Activated CD8-positive, alpha-beta memory T cell treated with anti-CD3 and anti-CD28 coated beads for 4 hours (primary cell): ENCODE data around the gene LGALS4.
"Not testable (repeated sequence)": the region's sequence is repeated elsewhere in the genome, so short reads cannot be mapped to it uniquely, and the experiment has no call there.

Experiments
- DNase-seq, 2 donors: peaks; one replicate each; pipeline ENCODE4 v3.0.0-alpha.2; 2020; ENCODE audit warnings: low read depth in 2 of 2

The LGALS4 gene, protein sequence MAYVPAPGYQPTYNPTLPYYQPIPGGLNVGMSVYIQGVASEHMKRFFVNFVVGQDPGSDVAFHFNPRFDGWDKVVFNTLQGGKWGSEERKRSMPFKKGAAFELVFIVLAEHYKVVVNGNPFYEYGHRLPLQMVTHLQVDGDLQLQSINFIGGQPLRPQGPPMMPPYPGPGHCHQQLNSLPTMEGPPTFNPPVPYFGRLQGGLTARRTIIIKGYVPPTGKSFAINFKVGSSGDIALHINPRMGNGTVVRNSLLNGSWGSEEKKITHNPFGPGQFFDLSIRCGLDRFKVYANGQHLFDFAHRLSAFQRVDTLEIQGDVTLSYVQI

DNA sequence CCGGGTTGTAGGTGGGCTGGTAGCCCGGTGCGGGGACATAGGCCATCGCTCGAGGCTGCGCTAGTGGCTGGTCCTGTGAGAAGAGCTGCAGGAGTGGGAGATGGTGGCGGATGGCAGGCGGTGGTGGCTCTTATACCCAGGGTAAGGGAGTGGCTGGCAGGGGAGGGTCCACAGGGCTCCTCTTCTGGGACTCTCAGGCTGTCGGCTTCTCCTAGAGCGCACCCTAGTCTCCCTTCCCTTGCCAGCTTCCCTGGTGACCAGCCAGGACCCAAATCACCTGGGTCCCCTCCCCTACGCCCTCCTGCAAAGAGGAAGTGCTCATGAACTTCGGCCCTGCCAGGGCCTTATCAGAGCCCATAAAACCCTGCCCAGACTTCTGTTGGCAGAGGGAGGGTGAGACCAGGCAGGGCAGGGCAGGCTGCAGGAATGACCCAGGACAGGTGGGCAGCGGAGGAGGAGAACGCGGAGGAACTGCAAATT, at the start of gene LGALS4:
LGALS4 (minus strand) TSS at position 105 of the 480 bp plus-strand sequence; CDS start at position 46, 59 bp downstream.
- no peak for DNase-seq

DNA sequence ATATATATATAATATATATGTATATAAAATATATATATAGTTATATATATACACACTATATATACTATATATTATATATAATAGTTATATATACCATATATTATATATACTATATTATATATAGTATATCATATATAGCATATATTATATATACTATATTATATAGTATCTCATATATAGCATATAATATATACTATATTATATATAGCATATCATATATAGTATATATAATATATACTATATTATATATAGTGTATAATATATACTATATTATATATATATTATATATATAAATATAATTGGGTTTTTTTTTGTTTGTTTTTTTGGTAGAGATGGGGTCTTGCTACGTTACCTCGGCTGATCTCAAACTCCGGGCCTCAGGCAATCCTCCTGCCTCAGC, 48.6 kb upstream of the LGALS4 start:
- no peak for DNase-seq

DNA sequence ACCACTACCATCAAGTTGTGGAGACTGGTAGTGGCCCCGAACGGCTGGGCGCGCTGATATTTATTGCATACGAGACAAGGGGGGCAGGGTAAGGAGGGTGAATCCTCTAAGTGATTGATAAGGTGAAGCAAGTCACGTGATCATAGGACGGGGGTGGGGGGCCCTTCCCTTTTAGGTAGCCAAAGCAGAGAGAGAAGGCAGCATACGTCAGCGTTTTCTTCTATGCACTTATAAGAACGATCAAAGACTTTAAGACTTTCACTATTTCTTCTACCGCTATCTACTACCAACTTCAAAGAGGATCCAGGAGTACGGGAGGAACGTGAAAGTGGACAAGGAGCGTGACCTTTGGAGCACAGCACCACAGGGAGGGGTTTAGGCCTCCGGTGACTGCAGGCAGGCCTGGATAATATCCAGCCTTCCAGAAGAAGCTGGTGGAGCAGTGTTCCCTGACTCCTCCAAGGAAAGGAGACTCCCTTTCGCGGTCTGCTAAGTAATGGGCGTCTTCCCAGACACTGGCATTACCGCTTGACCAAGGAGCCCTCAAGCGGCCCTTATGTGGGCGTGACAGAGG, 47.0 kb upstream of the LGALS4 start:
- DNase-seq = not testable (repeated sequence)

DNA sequence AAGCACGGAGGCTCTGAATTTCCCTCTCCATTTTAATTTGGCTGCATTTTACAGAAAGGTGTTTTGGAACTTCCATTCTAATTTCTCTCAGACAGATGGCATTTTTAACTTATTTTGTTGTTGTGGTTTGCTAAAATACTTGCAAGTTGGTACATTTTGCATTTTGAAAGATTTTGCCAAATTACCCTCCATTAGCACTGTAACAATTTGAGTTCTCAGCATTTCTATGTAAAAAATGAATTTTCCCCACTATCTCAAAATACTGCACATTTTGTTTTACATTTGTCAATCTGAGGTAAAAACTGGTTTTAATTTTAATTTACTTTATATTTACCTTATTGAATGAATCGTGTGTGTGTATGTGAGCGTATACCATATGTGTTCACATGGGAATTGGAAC, 44.1 kb upstream of the LGALS4 start:
- DNase-seq = no peak

DNA sequence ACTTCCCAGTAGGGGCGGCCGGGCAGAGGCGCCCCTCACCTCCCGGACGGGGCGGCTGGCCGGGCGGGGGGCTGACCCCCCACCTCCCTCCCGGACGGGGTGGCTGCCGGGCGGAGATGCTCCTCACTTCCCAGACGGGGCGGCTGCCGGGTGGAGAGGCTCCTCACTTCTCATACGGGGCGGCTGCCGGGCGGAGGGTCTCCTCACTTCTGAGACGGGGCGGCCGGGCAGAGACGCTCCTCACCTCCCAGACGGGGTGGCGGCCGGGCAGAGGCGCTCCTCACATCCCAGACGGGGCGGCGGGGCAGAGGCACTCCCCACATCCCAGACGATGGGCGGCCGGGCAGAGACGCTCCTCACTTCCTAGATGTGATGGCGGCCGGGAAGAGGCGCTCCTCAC, 43.0 kb upstream of the LGALS4 start:
- not testable (repeated sequence) for DNase-seq

DNA sequence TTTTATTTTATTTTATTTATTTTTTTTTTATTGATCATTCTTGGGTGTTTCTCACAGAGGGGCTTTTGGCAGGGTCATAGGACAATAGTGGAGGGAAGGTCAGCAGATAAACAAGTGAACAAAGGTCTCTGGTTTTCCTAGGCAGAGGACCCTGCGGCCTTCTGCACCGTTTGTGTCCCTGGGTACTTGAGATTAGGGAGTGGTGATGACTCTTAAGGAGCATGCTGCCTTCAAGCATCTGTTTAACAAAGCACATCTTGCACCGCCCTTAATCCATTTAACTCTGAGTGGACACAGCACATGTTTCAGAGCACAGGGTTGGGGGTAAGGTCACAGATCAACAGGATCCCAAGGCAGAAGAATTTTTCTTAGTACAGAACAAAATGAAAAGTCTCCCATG, 42.2 kb upstream of the LGALS4 start:
- DNase-seq = not testable (repeated sequence)

DNA sequence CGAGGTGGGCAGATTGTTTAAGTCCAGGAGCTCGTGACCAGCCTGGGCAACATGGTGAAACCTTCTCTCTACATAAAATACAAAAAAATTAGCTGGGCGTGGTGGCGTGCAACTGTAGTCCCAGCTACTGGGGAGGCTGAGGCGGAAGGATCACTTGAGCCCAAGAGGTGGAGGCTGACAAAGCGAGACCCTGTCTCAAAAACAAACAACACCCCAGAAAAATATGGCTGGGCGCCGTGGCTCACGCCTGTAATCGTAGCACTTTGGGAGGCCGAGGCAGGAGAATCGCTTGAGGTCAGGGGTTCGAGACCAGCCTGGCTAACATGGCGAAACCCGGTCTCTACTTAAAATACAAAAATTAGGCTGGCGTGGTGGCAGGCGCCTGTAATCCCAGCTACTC, 40.5 kb upstream of the LGALS4 start:
- no peak for DNase-seq

DNA sequence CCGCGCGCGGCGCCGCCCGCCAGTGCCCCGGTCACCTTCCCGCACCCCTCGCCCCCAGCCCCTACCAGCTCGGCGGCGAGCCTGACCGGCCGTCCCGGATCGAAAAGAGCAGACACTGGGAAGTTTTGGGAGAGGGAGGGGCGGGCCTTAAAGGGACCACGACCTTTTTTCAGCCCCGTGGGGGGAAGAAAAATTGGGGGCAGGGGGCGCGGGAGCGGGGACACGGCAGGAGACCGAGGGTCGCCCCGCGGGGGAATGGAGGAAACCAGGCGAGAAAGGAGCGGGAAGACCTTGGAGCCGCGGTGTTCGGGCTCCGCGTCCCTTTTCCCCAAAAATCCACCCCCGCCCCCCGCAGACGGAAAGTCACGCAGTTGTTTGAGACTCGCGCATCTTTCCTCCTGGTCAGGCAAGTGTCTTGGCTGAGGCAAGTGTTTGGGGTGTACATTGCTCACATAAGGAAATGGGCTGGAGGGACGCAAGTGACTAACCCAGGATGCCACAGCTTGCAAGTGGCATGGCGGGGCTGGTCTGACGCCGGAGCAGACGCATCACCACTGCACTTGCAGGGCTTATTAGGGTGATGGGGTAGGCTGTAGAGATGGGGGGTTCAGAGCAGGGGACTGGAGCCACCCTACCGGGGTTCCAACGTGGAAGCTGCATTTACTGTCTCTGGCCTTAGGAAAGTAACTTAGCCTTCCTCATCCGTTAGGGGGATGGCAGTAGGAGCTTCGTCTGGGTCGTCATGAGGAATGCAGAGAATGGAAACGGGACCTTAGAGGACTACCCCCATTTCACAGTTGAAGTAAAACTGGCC, 39.7 kb upstream of the LGALS4 start:
- DNase-seq = no peak

DNA sequence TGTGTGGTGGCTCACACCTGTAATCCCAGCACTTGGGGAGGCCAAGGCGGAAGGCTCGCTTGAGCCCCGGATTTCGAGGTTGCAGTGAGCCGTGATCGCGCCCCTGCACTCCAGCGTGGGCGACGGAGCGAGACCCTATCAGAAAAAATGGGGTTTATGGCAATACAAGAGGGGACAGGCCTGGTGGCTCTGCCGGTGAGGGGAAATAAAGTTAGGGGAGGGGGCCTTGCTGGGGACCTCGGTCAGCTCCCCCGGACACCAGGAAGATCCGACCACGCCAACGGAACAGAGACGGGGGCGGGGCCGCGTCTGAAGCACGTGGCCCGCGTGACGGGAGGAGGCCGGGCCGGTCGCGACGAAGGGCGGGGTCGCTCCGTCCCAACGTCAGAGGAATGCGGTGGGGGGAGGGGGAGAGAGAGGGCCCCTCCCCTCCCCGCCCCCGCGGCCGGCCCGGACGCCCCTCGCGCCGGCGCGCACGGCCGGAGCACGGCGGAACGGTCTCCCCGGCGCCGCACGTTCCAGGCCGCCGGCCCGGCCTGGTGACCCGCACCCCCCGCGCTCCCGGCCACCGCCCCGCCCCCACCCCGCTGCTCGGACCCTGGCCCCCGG, 39.0 kb upstream of the LGALS4 start:
- peak; percentile 80 to 84 for DNase-seq

DNA sequence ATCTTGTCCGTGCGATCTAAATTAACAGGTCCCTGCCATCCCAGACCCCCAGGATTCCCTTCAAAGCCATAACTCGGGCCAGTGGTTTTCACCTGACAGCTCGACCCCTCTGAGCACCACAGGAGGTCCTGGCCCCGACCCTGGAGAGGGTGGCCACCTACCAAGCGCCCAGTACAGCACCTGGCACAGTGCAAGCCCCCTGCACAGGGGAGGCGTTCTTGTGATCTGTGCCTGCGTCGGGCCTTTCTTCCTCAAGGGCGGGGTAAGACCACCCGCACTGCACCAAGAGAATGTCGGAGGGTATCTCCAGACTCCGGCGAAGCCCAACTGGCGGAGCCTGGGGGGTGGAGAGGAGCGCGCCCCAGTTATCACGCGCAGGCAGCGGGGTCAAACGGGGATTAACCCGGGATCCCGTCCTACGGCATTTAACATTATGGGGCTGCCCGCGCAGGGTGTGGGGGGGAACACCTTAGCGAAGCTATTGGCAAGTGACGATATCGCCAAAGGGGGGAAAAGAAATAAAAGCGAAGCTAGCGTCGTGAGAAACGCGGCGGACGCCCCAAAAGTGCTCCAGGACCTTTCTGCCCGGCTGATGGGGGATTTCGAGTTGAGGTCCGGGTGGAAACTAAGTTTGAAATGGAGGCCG, 38.4 kb upstream of the LGALS4 start:
- no peak for DNase-seq

DNA sequence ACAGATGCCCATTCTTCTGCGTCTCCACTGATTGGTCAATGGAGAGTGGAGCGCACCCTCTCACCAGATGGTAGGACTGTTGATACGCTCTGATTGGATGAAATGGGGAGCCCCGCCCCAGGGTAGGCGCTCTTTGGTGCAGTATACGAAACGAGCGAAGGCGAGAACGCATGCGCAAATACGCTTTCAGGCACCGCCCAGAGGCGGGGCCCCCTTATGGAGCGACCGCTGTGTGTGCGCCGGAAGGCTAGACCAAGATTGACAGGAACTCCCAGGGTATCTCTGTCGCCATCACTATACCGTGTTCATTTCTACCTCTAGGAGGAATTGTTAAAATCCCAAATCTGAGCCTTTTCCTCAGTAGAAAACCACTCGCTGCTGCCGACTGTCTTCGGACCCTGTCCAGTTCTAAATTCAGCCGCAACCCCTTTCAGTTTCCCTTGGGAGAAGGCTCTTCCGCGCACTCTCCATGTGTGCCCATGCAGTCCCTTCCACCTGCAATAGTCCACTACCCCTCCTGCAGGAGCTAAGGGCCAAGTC, 37.8 kb upstream of the LGALS4 start:
- peak in 1 of 2 donors; percentile 99 for DNase-seq

DNA sequence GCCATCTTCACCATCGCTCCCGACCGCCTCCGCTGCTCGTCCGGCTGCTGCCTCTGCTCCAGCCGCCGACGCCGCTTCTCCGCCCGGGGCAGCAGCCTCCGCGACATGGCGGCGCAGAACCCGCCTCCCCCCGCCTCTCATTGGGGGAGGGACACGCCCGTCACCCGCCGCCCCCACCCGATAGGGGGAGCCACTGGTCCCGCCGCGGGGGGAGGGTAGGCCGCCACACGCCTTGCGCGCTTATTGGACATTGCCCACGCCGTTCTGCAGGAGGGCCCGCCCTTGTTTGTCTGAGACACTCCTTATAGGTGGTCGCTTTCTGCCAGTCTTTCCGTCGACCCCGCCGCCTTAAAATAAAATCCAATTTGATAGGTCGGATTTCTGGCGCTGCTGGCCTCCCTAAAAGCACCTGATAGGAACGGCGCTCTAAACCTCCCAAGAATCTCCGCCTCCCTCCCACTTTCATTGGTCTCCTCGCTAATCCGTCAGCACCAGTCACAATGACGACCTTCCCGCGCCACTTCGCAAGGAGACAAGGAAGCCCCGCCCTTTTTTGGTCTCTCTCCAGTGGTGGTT, 37.2 kb upstream of the LGALS4 start, which contains the start of gene HNRNPL:
HNRNPL (minus strand) TSS at position 127 of the 576 bp plus-strand sequence; CDS start at position 107, 20 bp downstream.
- DNase-seq = peak; percentile 98 to 99

DNA sequence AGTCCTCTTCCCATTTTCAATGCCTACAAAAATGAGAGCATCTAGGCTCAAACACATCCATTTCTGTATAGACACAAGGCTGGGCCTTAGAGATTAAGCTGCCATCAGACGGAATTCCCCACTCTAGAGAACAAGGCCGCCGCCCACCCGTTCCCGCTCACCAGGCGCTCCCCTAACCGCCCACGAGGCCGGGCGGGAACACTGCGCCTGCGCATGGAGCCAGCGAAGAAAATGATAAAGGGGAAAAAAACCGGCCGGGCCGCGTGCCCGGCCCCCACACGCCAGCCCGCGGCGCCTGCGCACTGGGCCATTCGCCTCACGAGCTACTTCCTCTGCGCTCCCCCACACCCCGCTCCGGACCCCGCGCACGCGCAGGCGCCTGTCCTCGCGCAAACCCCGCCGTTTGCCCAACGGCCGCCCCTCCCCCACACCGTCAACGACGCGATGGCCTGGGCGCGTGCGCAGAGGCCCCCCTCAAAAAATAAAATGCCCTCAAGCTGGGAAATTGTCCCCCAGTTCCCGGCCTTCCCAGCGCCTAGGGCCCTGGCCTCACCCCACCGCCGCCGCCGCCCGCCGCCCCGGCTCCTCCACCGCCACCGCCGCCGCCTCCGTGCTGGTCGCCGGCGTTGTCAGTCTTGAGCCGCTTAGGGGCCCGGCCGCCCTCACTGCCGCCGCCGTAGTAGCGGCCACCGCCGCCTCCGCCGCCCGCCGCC, 36.6 kb upstream of the LGALS4 start:
- DNase-seq = peak; percentile 98

DNA sequence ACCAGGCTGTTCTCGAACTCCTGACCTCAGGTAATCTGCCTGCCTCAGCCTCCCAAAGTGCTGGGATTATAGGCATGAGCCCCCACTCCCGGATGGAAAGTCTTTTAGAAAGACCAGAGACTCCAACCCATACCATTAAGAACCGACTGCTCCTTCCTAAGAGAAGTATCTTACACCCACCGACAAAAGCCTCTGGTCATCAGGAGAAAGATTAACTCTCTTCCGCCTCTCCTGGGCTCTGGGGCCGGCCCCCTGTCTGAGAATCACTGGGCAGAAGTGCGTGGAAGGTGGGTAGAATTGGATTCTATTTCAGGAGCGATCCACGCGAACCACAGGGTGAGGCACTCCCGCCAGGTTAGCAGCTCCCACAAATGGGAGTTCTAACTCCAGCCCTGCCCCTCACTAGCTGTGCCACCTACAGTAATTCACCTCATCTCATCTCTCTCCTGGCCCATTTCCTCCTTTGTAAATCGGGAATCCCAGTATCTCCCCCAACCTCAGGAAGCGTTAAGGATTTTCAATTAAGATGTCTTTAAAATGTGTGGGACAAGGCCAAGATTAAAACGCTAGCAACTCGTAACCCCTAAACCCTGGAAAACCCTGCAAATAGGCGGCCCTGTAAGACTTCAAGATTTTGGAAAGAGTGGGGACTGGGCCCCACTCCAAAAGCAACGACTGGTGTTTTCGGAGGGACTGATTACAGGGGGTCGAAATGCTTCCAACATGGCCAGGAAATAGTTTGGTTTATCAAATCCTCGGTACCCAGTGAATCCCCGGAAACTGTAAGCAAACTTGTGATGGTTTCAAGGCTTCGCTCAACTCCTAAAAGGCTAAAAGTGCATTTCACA, 35.8 kb upstream of the LGALS4 start:
- no peak for DNase-seq

DNA sequence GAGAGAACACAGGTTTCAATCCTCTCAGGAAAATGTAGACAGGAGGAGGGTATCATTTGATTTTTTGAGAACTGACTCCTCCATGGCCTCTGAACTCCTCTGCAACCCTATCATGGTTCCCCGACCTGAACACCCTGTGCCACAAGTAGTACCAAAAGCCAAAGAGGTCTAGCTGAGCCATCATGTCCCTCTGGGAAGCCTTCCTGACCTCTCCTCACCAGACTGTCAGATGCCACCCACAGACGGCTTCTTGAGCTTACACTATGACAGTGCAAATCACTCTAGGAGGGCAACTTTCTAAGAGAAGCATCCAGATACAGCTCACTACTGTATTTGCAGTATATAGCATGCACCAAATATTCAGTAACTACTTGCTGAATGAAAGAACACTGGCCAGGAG, 33.4 kb upstream of the LGALS4 start:
- no peak for DNase-seq

DNA sequence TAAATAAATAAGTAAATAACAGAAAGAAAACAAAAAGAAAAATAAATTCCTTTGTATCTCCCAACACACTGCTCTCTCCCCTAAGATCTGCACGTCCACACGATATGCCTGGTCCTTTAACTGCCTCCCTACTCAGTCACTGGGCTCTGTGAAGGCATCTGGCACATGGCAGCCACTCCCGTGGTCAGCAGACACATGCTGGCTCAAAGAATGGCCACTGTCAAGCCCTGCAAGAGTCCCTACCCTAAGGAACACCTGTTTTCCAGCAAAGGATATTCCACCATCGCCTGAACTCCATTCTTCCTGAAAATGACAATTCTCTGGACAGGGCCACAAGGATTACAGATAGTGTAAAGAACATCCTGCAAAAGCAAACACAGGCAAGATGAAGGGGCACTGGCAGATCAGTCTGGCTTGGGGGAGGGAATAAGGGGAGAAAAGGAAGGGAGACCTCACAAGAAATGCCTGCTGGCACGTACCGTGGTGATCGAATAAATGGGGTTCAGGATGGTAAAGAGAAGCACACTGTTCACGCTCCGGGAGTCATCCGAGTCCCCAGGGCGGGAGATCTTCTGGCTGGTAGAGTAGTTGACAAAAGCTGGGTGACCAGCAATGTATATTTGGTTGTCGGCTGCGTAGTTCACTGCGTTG, 32.8 kb upstream of the LGALS4 start:
- DNase-seq = no peak

DNA sequence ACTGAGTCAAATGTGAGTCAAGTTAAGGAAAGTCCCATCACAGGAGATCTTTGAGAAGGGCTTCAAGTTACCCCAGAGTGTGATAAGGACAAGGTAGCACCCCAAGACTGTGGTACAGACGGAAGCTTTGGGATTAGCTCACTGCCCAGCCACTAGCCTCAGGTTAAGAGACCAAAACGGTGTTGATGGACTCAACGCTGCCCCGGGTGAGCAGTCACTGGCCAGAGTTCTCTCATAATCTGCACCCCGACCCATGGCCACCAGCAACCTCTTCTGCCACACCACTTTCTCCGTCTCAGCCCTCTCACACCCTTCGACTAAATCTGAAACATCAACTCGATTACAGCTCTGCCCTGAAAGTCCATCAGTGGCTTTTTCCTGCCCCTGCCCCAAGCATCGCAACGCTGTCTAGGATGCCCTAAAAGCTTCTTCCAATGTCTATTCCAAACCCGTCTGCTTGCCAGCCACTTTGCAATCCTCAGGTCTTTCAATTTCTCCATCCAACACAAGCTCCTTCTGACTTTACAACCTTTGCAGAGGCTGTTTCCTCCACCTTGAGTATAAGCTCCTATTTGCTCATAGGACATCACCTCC, 31.4 kb upstream of the LGALS4 start:
- no peak for DNase-seq

DNA sequence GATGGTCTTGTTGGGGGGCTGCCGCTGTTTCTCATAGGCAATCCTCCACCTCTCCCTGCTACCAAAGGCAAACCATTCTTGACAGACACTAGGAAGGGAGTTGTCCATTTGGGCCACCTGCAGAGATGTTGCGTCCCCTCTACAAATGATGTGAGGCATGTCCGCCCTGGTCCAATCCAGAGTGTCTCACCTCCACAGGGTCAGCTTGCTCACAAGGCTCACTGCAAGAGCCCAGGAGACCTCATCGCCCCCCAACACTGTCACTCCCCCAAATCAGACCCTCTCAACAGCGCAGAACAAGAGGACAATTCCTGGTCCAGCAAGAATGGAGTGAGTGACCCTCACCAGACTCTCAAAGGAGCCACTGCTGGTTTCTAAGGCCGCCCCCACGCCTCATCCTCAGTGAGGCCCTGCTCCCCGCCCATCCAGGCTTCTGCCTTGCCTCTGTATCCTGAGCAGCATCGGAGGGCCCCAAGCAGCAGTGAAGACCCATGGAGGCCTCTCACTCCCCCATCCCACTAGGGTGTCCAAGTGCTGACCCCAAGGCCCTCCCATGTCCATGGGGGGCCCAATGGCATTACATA, 30.5 kb upstream of the LGALS4 start:
- no peak for DNase-seq
